Stimulated activated CD8-positive, alpha-beta memory T cell treated with anti-CD3 and anti-CD28 coated beads, Interleukin-7, amount 100 ng/mL, for 1 hour (primary cell): ENCODE measurements around the gene RASGRF1.
"Not testable (repeated sequence)": the region's sequence is repeated elsewhere in the genome, so short reads cannot be mapped to it uniquely, and the experiment has no call there.

Source experiments
- DNase-seq, 2 donors: peaks; one replicate each; pipeline ENCODE4 v3.0.0-alpha.2; 2020; ENCODE audit warnings: low read depth in 2 of 2

RASGRF1 gene

DNA sequence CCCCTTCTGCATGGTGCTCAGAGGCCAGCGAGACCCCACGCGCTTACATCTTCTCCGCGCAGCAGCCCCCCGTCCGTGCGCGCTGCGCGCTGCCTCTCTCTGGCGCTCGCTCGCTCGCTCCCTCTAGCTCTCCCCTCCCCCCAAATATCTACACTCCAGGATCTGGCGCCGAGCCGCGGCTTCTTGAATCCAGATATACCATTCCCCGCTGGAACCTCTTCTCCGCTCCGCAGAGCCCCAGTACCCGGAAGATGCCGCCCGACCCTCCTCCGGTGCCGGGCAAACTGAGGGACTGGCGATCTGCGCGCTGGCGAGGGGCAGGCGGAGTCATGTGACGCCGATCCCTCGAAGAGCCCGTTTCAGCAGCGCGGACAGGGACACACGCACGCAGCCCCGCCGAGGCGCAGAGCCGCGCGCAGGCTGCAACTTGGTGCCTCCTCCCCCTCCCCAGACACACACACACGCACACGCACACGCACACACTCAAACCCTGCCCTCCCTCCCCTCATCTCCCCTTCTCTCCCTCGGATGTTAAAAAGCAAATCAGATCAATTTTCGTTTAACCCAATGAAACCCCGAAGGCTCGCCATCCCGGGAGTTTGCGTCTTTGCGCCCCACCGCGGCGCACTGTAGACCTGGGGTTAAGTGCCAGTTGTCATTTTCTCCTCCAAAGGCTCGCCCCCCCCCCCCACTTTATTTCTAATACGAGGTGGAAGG is at the start of gene RASGRF1:
Gene RASGRF1 (minus strand): TSS at position 294 of the 717 bp plus-strand sequence. CDS start 282 bp downstream, at position 12.
- DNase-seq: no peak

- no peak for DNase-seq
Observed at GRCh38 chr15:79136434-79137046, 46.0 kb upstream of the RASGRF1 start.

DNA sequence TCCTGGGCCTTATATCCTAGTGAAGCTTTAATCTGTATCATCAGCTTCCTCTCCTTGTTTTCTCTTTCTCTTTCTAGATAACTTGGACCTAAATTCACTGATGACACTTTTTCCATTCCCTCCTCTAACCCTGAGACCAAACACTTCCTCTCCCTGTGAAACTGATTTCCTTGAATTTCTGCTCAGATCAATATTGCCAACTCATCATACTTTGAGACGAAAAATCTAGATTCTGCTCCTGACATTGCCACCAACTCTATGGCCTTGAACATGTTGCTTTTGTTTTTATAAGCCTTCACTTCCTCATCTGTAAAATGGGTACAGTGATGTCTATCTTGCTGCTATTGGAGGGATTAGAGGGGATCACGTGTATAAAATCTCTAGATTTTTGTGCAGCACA is 42.7 kb upstream of the RASGRF1 start:
- DNase-seq: no peak

- DNase-seq: no peak
Observed at GRCh38 chr15:79132770-79133169, 42.2 kb upstream of the RASGRF1 start.

DNA sequence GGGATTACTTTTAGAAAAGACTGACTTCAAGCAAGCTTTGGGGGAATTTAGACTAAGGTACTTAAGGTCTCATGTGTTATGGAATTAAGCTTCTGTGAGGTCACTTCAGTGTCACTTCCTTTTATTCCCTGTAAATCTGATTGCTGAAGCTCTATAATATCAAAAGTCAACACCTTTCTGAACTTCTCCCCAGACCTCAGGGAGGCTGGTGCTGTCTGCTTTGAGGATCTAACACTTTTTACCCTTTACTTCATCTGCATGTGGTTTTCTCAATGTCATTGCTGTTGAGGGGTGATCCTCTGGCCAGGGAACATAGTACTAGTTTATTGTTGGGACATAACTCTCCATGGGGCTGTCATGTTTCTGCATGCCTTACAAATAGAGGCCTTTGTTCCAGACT is 41.8 kb upstream of the RASGRF1 start:
- no peak for DNase-seq

GRCh38 chr15:79130535-79131130 is 40.1 kb upstream of the RASGRF1 start:
- DNase-seq: no peak

GRCh38 chr15:79129235-79129634 is 38.7 kb upstream of the RASGRF1 start:
- DNase-seq: no peak

DNA sequence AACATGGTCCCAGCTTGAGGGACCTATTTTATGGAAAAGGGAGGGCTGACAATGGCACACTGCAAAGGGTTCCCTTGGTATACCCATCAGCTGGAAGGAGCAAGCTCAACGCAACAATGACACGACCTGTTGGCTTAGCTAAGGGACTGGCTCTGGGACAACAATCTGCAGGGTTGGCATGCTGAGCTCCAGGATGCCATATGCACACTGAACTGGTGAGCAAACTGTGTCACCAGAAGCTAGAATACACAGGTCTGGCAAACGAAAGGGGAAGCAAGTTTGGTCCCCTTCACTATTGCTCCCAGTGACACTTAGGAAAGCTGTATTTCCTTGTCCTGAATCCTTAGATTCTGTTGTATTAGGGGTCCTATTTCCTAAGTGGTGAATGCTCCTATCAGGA is 38.0 kb upstream of the RASGRF1 start:
- no peak for DNase-seq

GRCh38 chr15:79124388-79124787 is 33.8 kb upstream of the RASGRF1 start:
- DNase-seq: no peak

GRCh38 chr15:79122991-79123390 is 32.4 kb upstream of the RASGRF1 start:
- no peak for DNase-seq

DNA sequence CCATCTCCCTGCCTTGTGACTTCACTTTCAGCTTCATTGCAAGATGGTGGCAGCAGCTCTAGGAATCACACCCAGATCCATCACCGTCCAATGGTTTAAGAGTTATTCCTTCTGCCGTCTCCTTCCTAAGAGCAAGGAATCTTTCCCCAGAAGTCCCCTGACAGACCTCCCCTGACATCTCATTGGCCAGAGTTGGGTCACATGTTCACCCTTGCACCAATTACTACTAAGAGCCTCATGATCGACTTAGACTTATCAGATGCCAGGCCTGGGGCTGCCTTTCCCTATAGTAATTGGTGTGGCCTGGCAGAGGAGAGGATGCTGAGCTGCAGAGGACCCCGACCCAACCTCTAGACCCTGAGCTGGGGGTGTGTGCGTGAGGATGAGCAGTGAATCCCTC is 31.8 kb upstream of the RASGRF1 start:
- DNase-seq: no peak

GRCh38 chr15:79121571-79121970 is 31.0 kb upstream of the RASGRF1 start:
- DNase-seq: no peak

DNA sequence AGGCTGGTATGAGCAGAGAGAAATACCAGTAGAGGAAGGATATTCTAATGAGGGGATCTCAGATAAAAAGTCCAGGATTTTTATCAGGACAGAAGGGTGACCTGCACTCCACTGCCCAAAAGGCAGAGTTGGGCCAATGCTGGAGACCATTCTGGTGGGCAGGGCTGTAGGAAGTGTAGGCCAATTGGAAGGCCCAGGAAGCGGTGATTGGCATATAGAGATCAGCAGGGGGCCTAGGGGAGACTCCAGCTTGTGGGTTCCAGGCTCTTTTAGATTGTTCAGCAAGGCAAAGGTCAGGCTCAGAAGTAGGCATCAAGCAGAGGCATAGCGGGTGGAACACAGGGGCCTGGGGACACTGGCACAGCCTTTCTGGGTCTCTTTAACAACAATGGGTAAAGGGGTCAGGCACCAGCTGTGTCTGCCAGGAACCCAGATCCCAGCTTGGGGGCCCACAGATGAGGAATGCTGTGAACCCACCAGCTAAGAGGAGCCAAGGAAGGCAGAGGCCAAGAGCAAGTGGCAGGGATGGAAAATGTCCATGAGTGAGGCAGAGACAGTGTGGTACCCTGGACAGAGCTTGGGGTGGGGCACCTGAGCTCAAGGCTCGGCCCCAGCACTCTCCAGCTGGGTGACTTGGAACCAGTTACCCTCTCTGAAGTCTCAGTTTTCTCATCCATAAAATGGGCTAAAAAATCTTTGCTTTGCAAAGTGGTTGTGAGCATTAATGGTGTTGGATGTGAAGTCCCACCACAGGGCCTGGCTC is 27.0 kb upstream of the RASGRF1 start:
- no peak for DNase-seq

GRCh38 chr15:79116771-79117170 is 26.2 kb upstream of the RASGRF1 start:
- DNase-seq: no peak

GRCh38 chr15:79115986-79116665 is 25.5 kb upstream of the RASGRF1 start:
- DNase-seq: no peak

- no peak for DNase-seq
Observed at GRCh38 chr15:79113831-79114230, 23.3 kb upstream of the RASGRF1 start.

GRCh38 chr15:79111404-79111803 is 20.8 kb upstream of the RASGRF1 start:
- DNase-seq: not testable (repeated sequence)

GRCh38 chr15:79105141-79105540 is 14.6 kb upstream of the RASGRF1 start:
- DNase-seq: no peak

DNA sequence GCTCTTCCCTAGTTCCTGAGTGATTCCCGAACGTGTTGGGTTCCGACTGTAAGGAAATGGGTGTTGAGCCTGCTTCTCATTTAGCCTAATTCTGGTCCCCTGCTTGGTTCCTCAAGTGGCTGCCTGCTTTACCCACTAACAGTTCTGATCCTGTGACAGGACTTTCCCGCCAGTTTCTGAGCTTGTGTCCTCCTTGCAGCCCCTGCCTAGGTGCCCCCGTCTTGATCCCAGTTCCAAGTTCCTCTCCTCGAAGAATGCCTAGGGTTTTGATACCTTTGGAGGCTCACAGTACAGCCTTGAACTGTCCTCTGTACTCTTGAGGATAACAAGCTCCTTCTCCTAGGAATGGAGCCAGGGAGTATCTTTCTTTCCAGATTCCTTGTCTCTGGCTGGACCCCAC is 12.0 kb upstream of the RASGRF1 start:
- DNase-seq: no peak

GRCh38 chr15:79101866-79102581 is 11.4 kb upstream of the RASGRF1 start:
- no peak for DNase-seq

GRCh38 chr15:79099692-79100091 is 9.1 kb upstream of the RASGRF1 start:
- no peak for DNase-seq
